ENCODE data around the gene DGKZ.

DNA sequence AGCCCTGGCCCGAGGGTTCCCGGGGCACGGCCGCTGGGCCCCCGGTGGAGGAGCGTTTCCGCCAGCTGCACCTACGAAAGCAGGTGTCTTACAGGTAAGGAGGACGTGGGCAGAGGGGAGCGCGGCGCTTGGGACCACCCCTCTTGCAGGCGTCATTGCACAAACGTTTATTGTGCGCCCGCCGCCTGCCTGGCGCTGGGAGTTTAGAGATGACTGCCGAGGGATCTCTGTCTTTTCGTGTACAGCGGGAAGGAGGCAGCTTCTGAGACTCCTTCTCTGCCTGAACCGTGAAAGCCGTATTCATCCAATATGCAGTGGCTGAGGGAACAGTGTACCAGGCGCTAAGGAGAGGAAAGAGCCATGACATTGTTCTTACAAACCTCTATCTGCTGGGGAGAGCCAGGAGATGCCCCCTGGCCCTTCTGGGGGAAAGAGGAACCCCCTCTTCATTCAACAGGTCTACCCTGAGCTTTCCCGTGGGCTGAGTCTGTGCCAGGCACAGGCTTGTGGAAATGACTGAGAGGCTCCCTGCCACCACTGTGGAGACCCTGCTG, 13.8 kb upstream of the DGKZ start:
- TF ChIP-seq POLR2A (IDR thresholded peaks at IDR 0.05; ENCODE audit: extremely low read depth, insufficient read length) (no peak), CTCF (IDR thresholded peaks at IDR 0.05; ENCODE audit: low read depth, low read length) (no peak), MYC (IDR thresholded peaks at IDR 0.05; ENCODE audit: low read depth, low read length) (no peak)
